Activated T-cell treated with anti-CD3 and anti-CD28 coated beads, Interleukin-2, amount 50 U/mL, for 4 hours (primary cell): ENCODE data around the gene RCC1. TPM values are rescaled to one million over a fixed set of nuclear protein-coding genes. Genes with fewer than 3 reads are reported as not detected.
"Not testable (repeated sequence)": the region's sequence is repeated elsewhere in the genome, so short reads cannot be mapped to it uniquely, and the experiment has no call there.

Experiments used
- ATAC-seq, 2 donors: fragments of 200-7000 bp; cut with Tn5 transposase; one replicate each; pipeline ENCODE4 v1.10.0; 2021
- DNase-seq: peaks from one replicate; pipeline ENCODE4 v3.0.0-alpha.2; 2020
- H3K27me3 Mint-ChIP-seq: one replicate; pipeline ENCODE4 v1.8.0; 2021; ENCODE audit warnings: low read depth, mixed read lengths
- H3K36me3 Mint-ChIP-seq: one replicate; pipeline ENCODE4 v1.8.0; 2022; ENCODE audit warnings: mixed read lengths; ENCODE audit not compliant: insufficient read depth
- H3K4me1 Mint-ChIP-seq: one replicate; pipeline ENCODE4 v1.8.0; 2021; ENCODE audit warnings: low read depth, mixed read lengths
- H3K4me3 Mint-ChIP-seq: one replicate; pipeline ENCODE4 v1.8.0; 2021; ENCODE audit warnings: mild to moderate bottlenecking, moderate library complexity, mixed read lengths
- H3K9me3 Mint-ChIP-seq: one replicate; pipeline ENCODE4 v1.8.0; 2021; ENCODE audit warnings: mixed read lengths
- total RNA-seq, 3 donors: library from RNA; stranded (reverse); gene quantifications; one replicate each; pipeline ENCODE4 v1.2.1, GENCODE V29; 2021

RCC1 gene
- total RNA-seq, 3 donors from 2014 or later, result 106 to 149 (median 139) TPM

DNA sequence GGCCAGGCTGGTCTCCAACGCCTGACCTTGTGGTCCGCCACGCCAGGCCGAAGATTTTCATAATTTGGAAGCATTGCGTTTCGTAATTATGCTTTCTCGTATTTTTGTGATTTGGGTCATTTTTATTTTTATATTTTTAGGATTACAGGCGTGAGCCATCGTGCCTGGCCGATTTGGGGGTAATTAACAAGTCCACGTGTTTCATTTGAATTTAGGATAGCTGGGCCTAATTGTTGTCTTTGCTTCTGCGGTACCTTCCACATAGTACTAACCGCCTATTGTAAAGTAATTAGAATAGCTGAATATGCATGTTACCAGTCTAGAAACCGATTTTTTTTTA lies 1.0 kb downstream of the RCC1 start:
- peak overlapping the region; percentile 100 for H3K4me3 Mint-ChIP-seq
- peaks cover 48% of the 10 kb centered on the region for H3K36me3 Mint-ChIP-seq
- H3K4me1 Mint-ChIP-seq, result peaks cover 22% of the 10 kb centered on the region
- no peak for ATAC-seq
- no peaks in the 10 kb centered on the region for H3K9me3 Mint-ChIP-seq
- H3K27me3 Mint-ChIP-seq, result peaks cover 7% of the 10 kb centered on the region
- DNase-seq, result no peak

DNA sequence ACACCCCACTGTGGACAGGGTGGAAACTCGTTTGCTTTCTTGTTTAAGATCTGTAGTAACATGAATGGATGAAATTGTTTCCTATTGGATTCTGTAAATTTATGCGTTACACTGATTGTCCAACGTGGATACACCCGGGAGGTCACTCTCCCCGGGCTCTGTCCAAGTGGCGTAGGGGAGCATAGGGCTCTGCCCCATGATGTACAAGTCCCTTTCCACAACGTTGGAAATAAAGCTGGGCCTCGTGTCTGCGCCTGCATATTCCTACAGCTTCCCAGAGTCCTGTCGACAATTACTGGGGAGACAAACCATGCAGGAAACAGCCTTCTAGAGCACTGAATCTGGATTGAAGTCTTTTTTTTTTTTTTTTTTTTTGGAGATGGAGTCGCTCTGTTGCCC lies 1.4 kb downstream of the RCC1 start:
- Mint-ChIP-seq H3K9me3 (no peaks in the 10 kb centered on the region), H3K27me3 (peaks cover 7% of the 10 kb centered on the region), H3K4me3 (peak overlapping the region; percentile 100), H3K36me3 (peaks cover 51% of the 10 kb centered on the region), H3K4me1 (peaks cover 25% of the 10 kb centered on the region)
- ATAC-seq (no peak), DNase-seq (no peak)

DNA sequence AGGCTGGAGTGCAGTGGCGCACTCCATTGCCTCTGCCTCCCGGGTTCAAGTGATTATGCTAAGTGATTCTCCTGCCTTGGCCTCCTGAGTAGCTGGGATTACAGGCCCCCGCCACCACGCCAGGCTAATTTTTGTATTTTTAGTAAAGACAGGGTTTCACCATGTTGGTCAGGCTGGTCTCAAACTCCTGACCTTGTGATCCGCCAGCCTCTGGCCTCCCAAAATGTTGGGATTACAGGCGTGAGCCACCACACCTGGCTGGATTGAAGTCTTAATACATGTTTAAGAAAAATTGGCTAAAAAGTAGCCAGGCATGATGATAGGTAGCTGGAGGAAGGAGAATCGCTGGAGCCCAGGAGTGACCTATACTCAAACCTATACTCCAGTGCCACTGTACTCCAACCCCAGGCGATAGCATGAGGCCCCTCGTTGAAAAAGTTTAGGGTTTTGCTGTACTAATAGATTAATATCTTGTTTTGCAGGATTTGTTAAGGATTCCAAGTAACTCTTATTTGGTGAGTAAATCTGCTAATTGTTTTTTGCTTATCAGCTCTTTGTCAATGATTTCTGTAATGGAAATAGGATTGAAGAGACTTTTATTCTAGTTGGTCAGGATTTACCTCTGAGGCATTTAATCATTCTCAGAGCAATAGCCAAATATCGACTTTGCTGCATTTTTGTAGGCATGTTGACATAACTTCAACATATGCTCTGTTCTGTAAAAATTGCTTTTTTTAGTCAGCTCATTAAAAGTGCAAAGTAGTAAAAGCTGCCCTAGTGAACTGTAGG lies 2.0 kb downstream of the RCC1 start:
- DNase-seq (no peak), ATAC-seq (no peak)
- Mint-ChIP-seq H3K27me3 (peaks cover 7% of the 10 kb centered on the region), H3K4me1 (peaks cover 30% of the 10 kb centered on the region), H3K36me3 (peaks cover 56% of the 10 kb centered on the region), H3K9me3 (no peaks in the 10 kb centered on the region), H3K4me3 (peak overlapping the region; percentile 100)

DNA sequence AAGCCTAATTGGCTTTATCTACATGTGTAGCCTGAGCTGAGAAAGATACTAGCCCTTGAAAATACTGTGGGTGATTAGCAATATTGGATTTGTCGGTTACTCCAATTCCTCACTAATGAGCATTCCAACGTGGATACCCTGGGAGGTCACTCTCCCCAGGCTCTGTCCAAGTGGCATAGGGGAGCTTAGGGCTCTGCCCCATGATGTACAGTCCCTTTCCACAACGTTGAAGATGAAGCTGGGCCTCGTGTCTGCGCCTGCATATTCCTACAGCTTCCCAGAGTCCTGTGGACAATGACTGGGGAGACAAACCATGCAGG lies 2.6 kb downstream of the RCC1 start:
- peaks cover 7% of the 10 kb centered on the region for H3K27me3 Mint-ChIP-seq
- no peaks in the 10 kb centered on the region for H3K9me3 Mint-ChIP-seq
- ATAC-seq (no peak), DNase-seq (no peak)
- H3K4me1 Mint-ChIP-seq, result peaks cover 30% of the 10 kb centered on the region
- H3K36me3 Mint-ChIP-seq, result peaks cover 56% of the 10 kb centered on the region
- H3K4me3 Mint-ChIP-seq, result peak overlapping the region; percentile 100

DNA sequence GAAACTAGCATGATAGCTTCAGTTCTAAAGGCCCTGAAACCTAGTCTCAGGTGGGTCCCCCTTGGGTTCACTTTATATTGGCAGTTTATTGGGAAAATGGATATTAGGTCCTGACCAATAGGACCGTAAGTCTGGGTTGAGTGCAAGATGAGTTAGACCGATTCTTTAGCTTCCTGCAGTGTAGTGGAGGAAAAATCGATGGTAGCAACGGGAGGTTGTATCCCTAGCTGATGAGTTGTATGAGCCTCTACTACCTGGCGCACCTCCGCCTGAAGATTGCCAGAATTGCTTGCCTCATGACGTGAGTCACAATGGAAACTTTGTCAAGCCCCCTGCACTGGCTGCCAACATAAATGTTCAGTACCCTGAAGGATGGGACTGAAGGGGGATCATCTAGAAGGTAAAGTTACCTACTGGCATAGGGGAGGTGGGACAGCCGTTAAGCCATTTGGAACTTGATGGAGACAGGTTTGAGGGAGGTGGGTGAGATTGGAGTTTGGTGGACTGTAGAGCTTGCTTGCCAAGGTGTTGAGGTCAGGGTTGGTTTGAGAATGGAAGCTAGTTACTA lies 3.9 kb downstream of the RCC1 start:
- peaks cover 7% of the 10 kb centered on the region for H3K27me3 Mint-ChIP-seq
- ATAC-seq (peak; percentile 2), DNase-seq (peak; percentile 45)
- peaks cover 31% of the 10 kb centered on the region for H3K4me1 Mint-ChIP-seq
- H3K4me3 Mint-ChIP-seq, result peak overlapping the region; percentile 100
- no peaks in the 10 kb centered on the region for H3K9me3 Mint-ChIP-seq
- H3K36me3 Mint-ChIP-seq, result peaks cover 56% of the 10 kb centered on the region

DNA sequence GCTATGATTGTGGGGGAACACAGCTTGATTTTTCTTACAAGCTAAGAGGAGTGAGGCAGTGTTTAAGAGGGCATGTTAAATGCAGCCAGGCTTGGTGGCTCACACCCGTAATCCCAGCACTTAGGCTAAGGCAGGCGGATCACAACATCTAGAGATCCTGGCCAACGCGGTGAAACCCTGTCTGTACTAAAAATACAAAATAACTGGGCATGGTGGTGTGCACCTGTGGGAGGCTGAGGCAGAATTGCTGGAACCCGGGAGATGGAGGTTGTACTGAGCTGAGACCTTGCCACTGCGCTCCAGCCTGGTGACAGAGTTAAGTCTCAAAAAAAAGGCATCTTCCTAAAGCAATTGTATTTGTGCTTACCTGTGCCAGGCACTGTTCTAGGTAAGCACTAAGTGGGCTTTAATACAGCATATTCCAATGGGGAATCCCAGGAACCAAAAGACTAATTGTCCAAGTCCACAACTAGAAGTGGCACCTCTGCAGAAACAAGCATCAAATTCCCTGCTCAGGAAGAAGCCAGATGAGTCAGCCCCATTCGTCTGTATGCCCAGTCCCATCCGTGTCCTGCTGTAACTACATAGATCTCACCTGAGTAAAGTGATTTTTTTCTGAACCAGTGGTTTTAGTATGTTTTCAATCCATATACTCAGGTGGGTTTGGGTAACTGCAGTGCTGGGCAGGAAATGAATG lies 4.6 kb downstream of the RCC1 start:
- Mint-ChIP-seq H3K4me3 (peak overlapping the region; percentile 100), H3K27me3 (peaks cover 7% of the 10 kb centered on the region), H3K36me3 (peaks cover 56% of the 10 kb centered on the region), H3K9me3 (no peaks in the 10 kb centered on the region), H3K4me1 (peaks cover 32% of the 10 kb centered on the region)
- ATAC-seq, result peak; percentile 15 to 20
- peak; percentile 8 for DNase-seq

DNA sequence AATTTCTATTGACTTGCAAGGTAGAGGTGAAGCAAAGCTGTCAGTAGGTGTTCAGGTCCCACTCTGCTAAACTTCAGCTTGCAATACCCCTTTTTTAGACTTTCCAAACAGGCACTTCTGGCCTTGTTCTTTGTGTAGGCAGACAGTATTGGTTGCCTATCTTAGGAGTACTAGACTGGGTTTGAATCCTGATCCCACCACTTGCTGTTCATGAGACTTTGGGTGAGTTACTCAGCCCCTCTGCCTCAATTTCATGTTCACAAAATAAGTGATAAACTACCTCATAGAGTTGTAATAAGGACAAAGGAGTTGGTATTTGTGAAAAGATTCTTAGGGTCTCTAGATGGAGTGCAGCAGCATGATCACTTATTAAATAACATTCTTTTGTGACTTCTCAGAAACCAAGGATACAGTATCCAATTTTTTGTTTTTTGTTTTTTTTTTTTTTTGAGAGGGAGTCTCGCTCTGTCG lies 5.2 kb downstream of the RCC1 start:
- peak; percentile 13 to 20 for ATAC-seq
- peak overlapping the region; percentile 100 for H3K4me3 Mint-ChIP-seq
- H3K4me1 Mint-ChIP-seq, result peaks cover 32% of the 10 kb centered on the region
- H3K36me3 Mint-ChIP-seq, result peaks cover 54% of the 10 kb centered on the region
- no peak for DNase-seq
- no peaks in the 10 kb centered on the region for H3K9me3 Mint-ChIP-seq
- H3K27me3 Mint-ChIP-seq, result peaks cover 4% of the 10 kb centered on the region

DNA sequence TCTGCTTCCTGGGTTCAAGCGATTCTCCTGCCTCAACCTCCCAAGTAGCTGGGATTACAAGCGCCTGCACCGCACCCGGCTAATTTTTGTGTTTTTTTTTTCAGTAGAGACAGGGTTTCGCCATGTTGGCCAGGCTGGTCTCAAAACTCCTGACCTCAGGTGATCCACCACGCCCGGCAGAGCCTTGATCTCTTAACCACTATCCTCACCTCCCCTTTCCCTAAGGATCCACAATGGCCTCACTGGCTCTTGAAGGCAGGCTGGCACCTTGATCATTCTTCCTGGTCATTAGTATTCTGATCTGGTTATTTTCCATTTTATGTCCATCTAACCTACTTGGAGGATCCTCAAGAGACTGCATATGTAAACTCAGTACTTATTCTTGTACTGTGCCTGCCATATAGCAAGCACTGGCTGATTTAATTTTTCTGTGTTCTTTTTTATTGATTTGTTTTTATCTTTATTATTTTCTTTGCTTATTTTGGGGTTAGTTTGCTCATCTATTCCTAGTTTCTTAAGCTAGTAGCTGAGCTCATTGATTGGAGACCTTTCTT lies 6.3 kb downstream of the RCC1 start:
- DNase-seq, result no peak
- ATAC-seq, result no peak
- Mint-ChIP-seq H3K27me3 (peaks cover 4% of the 10 kb centered on the region), H3K36me3 (peaks cover 42% of the 10 kb centered on the region), H3K4me1 (peaks cover 40% of the 10 kb centered on the region), H3K4me3 (peak overlapping the region; percentile 64), H3K9me3 (no peaks in the 10 kb centered on the region)

DNA sequence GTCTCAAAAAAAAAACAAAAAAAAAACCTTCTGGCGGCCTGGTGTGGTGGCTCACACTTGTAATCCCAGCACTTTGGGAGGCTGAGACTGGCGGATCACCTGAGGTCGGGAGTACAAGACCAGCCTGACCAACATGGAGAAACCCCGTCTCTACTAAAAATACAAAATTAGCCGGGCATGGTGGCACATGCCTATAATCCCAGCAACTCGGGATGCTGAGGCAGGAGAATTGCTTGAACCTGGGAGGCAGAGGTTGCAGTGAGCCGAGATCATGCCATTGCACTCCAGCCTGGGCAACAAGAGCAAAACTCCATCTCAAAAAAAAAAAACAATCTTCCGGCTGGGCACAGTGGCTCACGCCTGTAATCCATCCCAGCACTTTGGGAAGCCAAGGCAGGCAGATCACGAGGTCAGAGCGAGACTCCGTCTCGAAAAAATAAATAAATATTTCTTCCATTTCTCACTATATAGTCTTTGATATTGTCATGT lies 8.6 kb downstream of the RCC1 start:
- not testable (repeated sequence) for H3K4me3 Mint-ChIP-seq, ATAC-seq, DNase-seq, H3K9me3 Mint-ChIP-seq, H3K27me3 Mint-ChIP-seq
- Mint-ChIP-seq H3K4me1 (peaks cover 48% of the 10 kb centered on the region), H3K36me3 (peaks cover 19% of the 10 kb centered on the region)

DNA sequence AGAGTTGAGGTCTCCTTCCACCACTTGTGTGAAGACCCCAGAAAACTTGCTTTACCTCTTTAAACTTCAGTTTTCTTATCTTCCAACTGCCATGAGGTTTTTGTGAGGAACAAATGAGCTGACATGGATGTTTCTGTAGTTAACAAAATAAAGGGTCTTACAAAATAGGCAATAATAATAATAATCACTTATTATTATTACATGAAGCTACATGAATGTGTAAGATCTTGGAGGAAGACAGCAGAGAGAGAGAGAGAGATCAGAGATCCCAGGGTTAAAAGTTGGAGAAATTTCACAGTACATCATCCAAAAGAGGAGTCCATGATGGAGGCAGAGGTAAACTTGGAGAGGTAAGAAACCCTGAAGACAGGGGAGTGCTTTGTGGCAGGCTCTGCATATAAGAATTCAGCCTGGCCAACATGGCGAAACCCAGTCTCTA lies 10.7 kb downstream of the RCC1 start:
- ATAC-seq (no peak), DNase-seq (no peak)
- Mint-ChIP-seq H3K9me3 (no peaks in the 10 kb centered on the region), H3K27me3 (no peaks in the 10 kb centered on the region), H3K4me3 (peak overlapping the region; percentile 5), H3K36me3 (peaks cover 8% of the 10 kb centered on the region), H3K4me1 (peaks cover 38% of the 10 kb centered on the region)

DNA sequence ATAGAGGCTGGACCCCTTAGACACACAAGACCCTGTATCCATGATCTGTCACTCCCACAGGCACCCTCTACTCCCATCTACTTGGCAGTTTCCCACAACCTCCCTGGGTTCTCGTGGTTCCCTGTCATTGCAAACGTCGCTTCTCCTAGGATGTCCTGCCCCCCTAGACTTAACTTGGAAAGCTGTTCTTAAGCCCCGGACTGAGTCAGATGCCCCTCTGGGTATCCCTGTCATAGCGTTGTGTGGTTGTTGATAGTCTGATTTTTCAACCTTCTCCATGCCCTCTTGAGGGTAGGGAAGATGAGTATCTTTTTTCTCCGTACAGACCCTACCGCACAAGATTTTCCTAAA lies 11.8 kb downstream of the RCC1 start:
- Mint-ChIP-seq H3K36me3 (peaks cover 6% of the 10 kb centered on the region), H3K4me1 (peaks cover 37% of the 10 kb centered on the region), H3K9me3 (no peaks in the 10 kb centered on the region), H3K27me3 (no peaks in the 10 kb centered on the region), H3K4me3 (peak overlapping the region; percentile 86)
- ATAC-seq, result peak; percentile 1
- DNase-seq, result no peak

DNA sequence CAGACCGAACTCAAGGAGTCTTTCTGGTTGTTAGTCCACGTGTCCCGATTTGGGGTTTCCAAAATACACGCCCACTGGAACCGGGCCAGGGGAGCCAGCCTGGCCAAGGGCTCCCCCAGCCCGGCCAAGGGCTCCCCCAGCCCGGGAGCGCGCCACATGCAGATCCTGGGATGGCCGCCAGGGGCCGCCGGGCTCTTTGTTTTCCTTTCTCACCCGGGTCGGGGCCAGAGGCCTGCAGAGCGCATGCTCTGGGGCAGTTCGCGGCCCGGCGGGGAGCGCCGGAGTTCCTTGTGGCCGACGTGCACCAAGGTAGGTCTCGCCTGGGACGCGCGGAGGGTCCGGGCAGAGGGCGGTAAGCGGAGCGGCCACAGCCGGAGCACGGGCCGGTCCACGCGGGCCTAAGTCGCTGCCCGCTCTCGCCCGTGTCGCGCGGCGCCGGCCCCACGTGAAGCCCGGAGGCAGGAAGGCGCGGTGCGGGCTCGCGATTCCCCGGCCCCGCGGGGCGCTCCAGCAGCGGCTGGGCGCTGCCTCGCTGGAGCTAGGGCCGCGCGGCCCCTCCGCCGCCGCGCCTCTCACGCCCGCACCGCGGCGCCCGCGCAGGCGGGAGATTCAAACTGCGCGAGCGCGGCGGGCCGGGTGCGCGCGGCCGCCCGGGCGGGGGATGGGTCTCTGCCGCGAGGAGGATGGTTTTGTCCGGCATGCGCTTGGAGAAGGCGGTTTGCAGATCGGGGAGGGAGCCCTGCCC lies 12.3 kb downstream of the RCC1 start:
- Mint-ChIP-seq H3K4me1 (peaks cover 36% of the 10 kb centered on the region), H3K27me3 (no peaks in the 10 kb centered on the region), H3K9me3 (no peaks in the 10 kb centered on the region), H3K4me3 (peak overlapping the region; percentile 88), H3K36me3 (peaks cover 5% of the 10 kb centered on the region)
- DNase-seq (peak; percentile 86), ATAC-seq (peak; percentile 66 to 71)

DNA sequence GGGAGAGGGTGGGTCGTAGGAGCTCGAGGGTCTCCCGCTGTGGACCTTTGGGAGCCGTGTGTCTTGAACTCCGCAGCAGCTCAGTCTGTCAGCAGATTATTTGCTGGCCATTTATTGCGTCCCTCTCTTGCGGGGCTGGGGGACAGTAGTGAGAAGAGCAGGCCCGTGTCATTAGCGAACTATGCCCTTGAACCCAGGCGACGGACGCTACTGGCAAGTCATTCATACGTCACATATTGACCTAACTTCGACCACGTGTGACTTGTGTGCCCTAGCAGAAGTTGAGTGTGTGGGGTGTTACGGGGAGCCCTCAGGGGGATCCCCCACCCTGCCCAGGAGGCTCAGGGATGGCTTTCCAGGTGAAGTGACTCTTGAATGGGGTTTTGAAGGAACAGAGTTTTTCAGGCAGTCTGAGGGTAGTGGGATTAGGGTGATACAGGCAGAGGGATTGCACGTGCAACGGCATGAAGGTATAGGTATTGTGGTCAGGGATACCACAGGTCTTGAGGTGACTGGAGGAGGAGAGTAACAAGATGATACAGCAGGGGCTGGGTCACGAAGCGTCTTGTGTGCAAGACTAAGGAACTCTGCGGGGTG lies 13.0 kb downstream of the RCC1 start:
- ATAC-seq, result peak; percentile 41 to 49

More for the DNA sequence above, 13.0 kb downstream of the RCC1 start:
- peaks cover 36% of the 10 kb centered on the region for H3K4me1 Mint-ChIP-seq
- H3K36me3 Mint-ChIP-seq, result peaks cover 5% of the 10 kb centered on the region
- H3K27me3 Mint-ChIP-seq, result no peaks in the 10 kb centered on the region
- peak overlapping the region; percentile 88 for H3K4me3 Mint-ChIP-seq
- no peak for DNase-seq
- H3K9me3 Mint-ChIP-seq, result no peaks in the 10 kb centered on the region
